GM15510 (cell line): ENCODE results near the gene GALC.

Source experiments
- POLR2A ChIP-seq: IDR thresholded peaks from 3 replicates; pipeline ENCODE4 v1.6.1; 2011; ENCODE audit warnings: borderline replicate concordance; ENCODE audit not compliant: insufficient read length; ENCODE audit errors: extremely low read depth

Gene GALC

DNA sequence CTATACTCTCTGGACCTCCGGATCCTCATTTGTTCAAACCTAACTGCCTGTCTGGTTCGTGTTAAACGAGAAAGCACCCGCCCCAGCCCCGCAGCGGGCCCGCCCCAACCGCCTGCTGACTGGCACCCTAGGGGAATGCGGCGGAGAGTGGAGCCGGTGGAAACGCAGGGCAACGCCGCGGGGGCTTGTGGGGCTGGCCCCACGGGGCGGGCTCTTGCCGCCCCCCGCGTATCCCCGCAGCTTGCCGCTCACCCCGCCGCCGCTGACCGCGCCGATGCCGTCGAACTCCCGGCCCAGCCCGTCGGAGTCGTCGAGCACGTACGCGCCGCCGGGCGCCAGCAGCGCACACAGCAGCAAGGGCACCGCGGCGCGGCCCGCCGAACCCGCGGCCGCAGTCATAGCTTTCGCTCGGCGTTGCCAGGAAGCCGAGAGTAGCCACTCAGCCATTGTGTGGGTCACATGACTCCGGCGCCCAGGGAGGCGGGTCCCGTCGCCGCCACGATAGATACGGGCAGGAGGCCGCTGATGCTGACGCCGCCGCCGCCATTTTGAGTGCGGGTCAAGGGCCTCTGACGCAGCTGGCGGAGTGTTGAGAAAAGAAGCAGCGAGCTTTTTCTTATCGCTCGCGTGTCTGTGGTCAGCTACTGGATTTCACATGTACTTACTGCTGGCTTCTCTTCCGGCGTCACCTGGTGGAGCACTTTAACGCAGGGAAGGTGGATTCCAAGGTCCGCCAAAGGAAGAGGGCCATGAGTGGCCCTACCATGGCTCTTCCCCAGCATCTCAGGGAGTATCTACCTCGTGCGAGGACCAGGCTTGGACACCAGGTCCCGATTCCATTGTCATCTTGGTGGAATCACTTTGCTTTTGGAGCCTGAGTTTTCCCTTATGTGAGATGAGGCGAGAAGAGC lies at the start of gene GALC:
TSS of gene GALC (minus strand) at position 465 of the 911 bp plus-strand sequence. CDS start at position 447, 18 bp downstream.
- peak; percentile 77 for TF ChIP-seq POLR2A

DNA sequence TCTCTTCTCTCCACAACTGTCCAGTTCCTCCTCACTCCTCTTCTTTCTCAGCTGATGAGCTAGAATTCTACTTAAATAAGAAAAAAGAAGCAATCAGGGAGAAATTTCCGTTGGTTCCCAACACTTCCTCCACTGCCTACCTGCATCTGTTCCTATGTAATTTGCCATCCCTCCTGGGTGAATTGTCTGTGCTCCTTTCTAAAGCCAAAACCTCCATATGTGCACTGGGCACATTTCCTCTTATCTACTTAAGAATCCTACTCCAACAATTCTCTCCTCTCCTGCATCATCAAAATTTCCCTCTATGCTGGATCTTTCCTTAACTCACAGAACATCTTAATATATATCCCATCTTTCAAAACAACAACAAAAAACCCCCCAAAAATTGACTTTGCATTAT lies 47.2 kb upstream of the GALC start:
- TF ChIP-seq POLR2A, result no peak

DNA sequence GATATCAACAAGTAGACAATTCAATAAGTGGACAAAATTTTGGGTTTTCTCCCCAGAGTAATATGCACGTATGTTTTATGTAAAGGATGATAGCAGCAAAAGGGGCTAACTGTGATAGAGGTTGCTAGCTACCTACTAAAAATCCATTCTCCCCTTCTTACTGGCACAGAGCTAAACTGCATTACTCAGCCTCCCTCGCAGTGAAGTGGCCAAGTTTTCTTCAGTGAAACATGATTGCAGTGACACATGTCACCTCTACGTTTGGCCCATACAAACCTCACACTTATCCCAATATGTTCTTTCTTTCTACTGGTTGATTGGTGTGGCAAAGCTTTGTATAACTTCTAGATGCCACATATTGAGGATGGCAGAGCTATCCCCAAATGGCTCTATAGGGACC lies 46.2 kb upstream of the GALC start:
- TF ChIP-seq POLR2A, result no peak

DNA sequence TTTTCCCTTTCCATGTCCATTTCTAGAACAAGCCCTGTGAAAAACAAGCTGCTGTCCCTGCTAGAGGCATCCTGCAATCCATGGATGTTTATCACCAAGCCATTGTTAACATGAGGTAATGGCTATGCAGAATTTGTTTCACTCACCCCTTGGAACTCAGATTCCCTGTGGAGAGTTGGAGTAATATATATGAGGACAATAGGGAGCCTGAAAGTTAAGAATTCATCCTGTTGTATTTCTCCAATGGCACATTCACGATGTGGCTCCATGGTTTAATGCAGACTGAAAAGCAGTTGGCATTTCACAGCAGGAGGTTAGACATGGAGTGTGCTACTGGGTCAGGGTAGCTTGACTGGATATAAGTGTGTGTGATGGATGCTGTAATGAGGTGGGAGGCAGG lies 44.3 kb upstream of the GALC start:
- TF ChIP-seq POLR2A, result no peak

DNA sequence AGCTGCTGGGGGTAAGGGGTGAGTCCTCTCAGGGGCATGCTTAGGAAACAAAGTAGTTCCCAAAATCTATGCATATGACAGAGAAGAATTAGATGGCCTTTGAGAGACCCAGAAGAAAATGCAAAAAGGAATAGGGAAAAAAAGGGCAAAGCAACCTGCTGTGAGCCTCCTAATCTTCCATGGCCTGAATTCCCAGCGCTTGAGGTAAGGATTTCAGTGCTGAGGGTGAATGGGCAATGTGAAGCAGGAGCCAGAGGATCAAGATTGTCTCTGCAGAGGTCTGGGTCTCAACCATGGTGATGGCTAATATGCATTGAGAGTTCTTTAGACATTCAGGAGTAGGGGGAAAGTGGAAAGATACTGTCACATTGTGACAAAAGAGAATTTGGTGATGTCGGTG lies 43.4 kb upstream of the GALC start:
- TF ChIP-seq POLR2A, result no peak

DNA sequence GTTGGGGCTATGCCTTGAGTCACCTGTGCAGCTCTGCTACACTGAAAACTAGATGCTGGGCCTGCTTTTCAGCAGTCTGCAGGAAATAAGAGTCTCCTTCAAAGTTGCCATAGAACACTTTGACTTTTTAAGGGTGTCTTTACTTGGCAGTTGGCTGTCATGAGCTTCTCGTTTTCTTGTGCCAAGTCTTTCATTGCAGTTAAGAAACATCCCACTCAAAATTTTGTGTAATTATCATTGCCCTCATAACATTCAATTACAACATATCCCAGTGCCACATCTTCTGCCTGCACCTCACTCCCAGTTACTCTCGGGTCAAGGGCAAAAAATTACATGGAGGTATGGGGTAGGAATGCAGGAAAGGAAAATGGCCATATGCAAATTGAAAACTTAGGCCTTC lies 41.1 kb upstream of the GALC start:
- no peak for TF ChIP-seq POLR2A

DNA sequence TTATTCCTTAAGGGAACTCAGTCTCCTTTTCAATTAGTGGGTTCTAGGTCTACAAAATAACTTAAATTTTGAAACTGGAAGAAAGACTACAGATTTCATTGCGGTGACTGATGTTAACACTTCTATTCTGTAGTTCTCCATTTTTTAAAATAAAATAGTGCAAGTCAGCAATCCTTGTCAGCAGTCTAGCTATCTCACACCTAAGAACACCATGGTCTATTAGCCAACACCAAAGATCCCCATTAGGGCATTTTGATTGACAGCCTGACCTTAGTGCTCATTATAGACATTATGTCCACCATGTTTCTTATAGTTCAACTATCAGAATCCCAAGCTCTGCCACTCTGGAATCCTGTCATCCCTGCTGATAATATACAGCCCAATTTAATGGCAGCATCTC lies 39.4 kb upstream of the GALC start:
- no peak for TF ChIP-seq POLR2A

DNA sequence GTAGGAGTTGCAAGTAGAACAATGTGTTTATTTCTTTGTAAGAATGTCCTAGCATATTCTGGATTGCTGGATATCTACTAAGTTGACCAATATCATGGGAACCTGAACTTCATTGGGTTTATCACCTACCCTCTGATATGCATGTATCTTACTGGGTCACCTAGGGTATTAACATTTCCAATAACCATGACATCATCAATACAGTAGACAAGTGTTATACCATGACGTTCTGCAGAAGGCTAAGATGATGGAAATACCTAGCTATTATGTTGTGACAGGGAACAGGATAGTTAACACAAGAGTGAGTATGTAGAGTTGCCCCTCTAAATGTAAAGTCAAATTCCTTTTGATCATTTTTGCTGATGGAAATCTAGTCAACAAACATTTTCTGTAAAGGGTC lies 37.9 kb upstream of the GALC start:
- TF ChIP-seq POLR2A, result no peak

DNA sequence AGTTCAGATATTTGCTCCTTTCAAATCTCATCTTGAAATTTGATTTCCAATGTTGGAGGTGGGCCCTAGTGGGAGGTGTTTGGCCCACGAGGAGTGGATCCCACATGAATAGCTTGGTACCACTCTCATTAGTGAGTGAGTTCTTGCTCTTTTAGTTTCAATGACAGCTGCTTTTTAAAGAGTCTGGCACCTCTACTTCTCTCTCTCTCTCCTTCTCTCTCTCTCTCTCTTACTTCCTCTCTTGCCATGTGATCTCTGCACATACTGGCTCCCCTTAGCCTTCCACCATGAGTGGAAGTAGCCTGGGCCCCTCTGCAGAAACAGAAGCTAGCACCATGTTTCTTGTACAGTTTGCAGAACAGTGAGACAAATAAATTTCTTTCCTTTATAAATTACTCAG lies 37.1 kb upstream of the GALC start:
- no peak for TF ChIP-seq POLR2A

DNA sequence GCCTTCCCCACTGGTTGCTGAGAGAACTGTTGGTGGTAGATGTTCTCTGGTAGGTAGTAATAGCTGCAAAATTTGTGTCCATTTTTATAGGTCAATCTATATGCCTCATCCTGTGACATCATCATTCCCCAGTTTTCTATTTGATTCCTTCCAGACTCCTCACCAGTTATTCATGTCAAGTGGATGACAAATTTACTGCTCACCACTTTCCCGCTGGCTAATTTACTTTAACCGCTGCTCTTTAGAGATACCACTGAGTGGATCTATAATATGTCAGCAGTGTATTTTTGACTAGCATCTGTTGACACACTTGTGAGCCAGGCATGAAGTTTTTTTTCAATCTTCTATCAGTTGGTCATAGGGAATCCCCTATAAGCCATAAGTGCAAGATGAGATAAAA lies 36.5 kb upstream of the GALC start:
- TF ChIP-seq POLR2A, result no peak

DNA sequence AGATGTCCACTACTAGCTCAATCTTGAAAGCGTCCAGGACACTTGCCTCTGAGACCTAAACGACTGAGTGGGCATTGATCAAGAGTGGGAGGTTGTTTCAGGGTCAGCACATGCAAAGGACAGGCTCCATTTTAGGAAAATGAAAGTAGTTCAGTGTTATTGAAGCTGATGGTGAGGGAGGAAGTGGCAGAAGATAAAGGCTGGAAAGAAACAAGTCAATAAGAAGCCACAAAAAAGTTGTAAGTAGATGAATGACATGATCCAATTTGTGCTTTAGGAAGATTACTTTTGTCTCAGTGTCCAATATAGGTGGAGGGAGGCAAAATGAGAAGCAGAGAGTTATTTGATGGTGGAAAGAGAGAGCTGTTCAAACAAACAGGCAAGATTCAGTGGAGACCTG lies 33.9 kb upstream of the GALC start:
- TF ChIP-seq POLR2A, result no peak

DNA sequence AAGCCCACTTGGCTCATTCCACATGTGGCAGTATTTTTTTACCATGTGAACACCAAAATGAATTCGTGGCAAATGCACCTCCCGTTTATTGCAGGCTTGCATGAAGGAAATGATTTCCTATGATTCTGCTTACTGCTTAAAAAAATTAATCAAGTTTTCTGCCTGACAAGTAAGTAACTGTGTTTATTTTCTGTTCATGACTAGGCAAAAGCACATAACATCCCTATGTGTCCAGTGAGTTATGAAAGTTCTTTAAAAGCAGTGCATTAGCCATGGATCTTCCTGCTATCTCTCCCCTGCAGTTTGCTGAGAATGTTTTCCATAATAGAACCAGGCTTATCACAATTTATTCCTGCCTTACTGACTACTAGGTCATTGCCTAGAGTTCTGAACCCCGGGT lies 32.3 kb upstream of the GALC start:
- no peak for TF ChIP-seq POLR2A

DNA sequence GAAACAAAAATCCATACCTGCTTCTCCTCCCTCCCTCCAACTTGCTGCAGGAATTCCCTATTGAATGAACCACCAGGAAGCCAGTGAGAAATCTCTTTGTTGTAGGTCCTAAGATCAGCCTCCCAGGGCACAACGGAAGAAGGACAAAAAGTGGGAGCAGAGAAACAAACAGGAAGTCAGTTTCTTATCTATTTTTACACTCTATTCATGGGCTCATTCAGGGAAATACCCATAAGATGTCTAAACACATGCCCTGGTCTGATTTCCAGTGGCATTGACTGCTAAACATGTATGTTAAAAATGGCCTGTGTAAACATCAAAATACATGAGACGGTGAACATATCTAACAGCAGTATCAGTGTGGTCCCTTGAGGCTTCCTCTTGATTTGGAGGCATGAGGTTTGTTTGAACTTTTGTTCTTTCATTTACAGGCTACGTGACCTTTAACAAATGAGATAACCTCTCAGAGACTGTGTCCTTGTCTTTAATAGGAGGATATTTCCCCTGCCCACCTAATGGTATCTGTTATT lies 30.7 kb upstream of the GALC start:
- TF ChIP-seq POLR2A, result no peak

DNA sequence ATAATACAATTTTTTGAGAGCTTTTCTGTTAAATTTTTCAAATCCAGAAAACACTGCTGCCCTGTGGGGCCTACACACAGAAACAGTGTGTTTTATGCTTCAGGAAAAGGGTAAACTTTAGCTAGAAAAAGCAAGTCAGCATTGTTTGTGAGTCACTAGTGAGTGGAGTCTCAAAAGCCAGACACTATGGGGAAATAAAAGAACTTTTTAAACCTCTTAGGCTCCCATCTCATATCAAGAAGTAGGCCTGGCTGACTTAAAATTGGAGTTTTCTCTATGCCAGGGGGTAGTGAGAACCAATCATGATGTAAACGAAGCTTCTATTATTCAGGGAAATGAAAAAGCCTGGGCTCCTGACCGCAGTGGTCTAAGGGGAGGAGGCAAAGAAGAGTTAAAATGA lies 24.6 kb upstream of the GALC start:
- no peak for TF ChIP-seq POLR2A

DNA sequence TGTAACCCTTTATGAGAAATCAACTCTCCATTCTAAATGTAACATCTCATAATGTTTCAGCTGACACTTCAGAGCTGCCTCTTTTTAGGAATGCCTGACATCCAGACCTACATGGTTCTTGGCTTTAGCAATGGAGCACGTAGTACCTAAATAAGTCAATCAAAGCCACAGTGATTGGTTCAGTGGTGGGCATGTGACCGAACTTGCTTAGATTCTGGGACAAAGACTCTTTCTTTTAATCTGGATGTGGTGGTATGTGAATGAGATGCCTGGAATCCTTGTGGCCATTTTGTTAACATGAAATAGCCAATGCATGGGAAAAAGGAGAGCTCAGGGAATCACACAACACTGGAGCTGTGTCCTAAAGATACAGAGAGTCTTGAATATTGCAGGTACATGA lies 23.8 kb upstream of the GALC start:
- TF ChIP-seq POLR2A, result no peak

DNA sequence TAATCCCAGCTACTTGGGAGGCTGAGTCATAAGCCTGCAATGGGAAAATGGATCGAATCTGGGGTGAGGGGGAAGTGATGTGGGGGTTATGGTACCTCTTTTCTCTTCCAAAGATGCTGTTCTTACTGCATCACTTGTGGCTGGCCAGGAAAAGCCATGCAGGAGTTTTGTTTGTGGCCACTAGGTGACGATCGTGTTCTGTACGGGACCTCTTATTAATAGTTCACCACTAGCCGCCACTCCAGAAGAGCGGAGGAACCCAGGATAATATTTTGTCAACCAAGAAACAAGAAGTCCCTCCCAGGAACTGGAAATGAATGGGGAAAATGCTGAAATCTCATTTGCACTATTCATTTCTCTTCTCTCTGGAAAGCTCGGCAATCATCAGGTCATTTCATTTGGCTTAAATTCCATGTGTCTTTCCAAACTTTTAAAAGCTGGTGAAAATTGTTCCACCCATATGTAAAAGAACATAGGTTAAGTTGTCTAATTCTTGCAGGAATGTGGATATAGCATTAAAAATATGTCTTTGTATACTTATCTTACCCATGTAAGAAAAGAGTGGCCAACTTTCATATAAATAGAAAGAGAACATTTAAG lies 20.9 kb upstream of the GALC start:
- no peak for TF ChIP-seq POLR2A
